GM19395 (cell line): ENCODE data around the gene ZNF316.

Experiments used
- ATAC-seq: cut with Tn5 transposase; IDR thresholded peaks from one replicate; pipeline ENCODE4 v1.9.1; 2021; ENCODE audit warnings: mild to moderate bottlenecking, moderate library complexity; ENCODE audit not compliant: unreplicated experiment

Gene ZNF316

GRCh38 chr7:6636741-6637543 is at the start of gene ZNF316:
Gene ZNF316 (plus strand): TSS chr7:6637318. CDS start chr7:6642410, 5,092 bp downstream.
- peak; percentile 54 for ATAC-seq

GRCh38 chr7:6588566-6588965 is 48.6 kb upstream of the ZNF316 start:
- no peak for ATAC-seq

DNA sequence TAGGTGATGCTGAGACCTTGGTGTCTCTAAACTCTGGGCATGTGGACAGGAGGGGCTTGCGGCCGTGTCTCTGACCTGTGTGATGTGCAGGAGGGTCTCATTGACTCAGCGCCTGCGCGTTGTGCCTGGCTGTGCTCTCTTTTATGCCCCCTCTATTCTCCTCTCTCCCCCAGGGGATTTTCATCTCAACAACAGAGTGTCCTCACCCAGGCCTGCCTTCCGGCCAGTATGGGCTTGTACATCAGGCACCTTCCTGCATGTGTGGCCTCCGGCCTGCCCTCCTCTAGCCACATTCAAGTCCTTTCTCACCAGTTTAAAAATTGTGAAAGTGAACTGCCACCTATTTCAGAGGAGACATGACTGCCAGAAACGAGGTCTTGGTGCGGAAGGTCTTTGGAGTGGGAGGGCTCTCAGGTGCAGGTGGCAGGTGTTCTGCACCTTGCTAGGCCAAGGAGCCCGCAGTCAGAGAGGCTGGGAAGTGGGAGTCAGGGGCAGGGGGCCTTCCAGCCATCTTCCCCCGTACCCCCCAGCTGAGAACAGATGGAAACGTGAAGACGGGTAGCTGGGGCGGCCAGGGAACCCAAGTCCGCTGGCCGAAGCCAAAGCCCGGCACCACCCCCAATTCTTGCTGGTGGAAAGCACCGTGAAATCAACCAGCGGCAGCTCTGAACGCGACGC is 47.8 kb upstream of the ZNF316 start:
- no peak for ATAC-seq

DNA sequence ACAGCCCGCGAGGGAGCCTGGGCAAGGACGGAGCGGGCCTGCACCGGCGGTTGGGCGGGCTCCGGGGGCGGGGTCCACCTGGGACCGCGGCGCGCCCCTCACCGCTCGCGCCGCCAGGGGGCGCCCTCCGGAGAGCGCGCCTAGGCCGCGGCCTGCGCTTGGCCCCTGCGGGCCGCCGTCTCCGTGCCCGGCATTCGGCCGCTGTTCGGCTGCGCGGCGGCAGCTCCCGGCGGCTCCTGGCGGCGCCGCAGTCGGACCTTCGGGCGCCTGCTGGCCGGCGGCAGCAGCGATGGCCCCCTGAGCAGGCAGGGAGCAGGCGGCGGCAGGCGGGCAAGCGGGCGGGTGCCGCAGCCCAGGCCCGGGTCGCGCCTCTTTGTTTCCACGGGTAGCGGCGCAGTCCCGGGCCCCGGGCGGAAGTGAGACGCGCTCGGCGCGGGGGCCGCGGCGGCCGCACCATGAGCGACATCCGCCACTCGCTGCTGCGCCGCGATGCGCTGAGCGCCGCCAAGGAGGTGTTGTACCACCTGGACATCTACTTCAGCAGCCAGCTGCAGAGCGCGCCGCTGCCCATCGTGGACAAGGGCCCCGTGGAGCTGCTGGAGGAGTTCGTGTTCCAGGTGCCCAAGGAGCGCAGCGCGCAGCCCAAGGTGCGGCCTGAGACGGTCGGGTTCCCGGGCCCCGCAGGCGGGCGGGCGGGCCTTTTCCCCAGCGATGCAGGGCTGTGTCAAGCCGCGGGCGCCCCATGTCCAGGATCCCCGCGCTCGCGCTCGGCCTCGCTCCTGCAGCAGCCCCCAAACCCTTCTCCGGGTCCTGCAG is 47.1 kb upstream of the ZNF316 start, which contains the start of gene INTS15:
Gene INTS15 (plus strand): TSS at position 193 of the 816 bp plus-strand sequence. CDS start 263 bp downstream, at position 456.
- peak; percentile 90 for ATAC-seq

DNA sequence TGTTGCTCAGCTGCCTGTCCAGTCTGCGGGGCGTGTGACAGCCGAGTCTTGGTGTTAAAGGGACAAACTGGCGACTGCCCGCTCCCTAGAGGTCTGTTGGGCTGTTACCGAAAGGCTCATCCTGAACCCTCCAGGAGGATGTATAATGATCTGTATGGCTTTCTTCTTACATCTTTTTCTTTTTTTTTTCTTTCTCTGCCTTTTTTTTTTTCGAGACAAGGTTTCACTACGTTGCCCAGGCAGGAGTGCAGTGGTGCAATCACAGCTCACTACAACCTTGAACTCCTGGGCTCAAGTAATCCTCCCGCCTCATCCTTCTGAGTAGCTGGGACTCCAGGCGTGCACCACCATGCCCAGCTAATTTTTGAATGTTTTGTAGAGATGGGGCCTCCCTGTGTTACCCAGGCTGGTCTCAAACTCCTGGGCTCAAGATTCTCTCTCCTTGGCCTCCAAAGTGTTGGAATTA is 46.4 kb upstream of the ZNF316 start:
- ATAC-seq, result peak; percentile 50

- ATAC-seq, result no peak
Measured at GRCh38 chr7:6600093-6600492, 37.0 kb upstream of the ZNF316 start.

DNA sequence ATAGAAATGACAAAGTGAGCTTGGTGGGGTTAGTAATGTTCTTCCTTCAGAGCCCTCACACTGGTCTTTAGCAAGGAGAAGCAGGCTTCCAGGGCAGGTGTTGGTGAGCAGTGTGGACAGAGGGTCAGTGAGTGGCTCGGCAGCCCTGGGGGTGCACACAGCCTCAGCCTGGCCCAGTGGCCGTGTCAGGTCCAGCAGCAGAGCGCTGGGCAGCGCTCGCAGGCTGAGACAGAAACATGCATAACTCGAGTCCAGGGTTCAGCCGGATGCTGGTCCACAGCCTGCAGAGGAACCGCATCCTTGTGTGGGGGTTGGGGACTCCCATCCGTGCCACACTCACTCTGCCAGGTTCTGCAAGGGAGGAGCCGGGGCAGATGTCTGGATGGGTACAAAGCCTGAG is 32.7 kb upstream of the ZNF316 start:
- no peak for ATAC-seq

DNA sequence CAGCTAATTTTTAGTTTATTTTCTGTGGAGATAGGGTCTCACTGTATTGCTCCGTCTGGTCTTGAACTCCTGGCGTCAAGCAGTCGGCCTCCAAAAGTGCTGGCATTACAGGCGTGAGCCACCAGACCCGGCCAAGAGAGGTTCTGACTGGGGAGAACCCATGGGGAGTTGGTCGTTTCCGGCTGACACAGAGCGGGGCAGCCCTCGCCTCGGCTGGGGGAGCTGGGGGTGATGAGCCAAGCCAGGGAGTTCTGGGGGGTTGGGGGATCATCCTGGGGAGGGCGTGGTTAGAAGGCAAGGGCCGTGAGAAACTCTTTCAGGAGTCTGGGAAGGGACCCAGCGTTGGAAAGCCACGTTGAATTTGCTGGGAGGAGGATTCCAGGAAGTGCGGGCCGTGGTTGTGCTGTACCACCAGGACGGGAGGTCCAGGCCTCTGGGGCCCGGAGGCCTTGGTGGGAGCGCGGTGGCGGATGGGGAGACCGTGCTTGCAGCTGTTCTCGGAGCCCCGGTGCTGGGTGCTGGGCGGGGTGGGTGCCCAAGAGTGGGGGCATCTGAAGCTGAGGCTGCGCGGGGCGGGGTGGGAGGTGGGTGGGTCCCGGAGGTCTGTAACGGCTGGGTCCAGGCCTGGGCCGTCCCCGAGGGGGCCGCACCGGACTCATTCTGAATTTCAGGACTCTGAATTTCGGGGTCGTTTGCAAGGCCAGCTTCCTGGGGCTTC is 30.1 kb upstream of the ZNF316 start:
- no peak for ATAC-seq

- no peak for ATAC-seq
Measured at GRCh38 chr7:6607651-6608051, 29.5 kb upstream of the ZNF316 start.

GRCh38 chr7:6608081-6608480 is 29.0 kb upstream of the ZNF316 start:
- ATAC-seq, result no peak

- ATAC-seq, result no peak
Measured at GRCh38 chr7:6608794-6609193, 28.3 kb upstream of the ZNF316 start.

DNA sequence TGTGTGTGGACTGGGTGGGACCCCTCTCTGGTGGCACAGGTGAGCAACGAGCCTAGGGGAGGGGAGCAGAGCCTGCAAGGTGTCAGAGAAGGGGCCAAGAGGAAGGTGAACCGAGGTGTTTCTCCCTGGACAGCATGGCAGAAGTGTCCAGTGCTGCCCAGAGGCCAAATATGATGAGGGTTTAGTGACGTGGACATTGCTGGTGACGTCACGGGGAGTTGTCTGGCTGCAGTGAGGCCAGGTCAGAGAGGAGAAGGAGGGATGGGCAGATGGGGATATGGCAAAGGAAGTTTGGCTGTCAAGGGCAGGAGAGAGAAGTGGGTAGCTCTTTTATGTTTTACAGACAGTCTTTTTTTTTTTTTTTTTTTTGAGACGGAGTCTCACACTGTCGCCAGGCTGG is 24.3 kb upstream of the ZNF316 start:
- ATAC-seq, result no peak

DNA sequence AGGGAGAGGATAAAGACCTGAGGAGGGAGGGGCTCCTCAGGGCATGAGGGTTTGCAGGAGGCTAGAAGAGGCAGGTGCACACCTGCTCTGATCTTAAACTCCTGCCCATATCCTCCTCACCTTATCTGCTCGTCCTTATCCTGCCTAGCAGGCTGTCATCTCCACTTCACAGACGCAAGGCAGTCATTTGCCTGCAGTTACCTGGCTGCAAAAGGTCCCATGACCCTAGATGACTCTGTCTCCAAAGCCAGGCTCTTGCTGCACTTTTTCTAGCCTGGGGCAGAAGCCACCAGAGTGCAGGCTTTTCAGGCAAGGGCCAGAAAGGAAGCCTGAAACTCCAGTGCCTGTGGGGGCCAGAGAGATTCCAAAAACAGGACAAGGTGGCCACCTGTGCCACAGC is 23.4 kb upstream of the ZNF316 start:
- no peak for ATAC-seq

DNA sequence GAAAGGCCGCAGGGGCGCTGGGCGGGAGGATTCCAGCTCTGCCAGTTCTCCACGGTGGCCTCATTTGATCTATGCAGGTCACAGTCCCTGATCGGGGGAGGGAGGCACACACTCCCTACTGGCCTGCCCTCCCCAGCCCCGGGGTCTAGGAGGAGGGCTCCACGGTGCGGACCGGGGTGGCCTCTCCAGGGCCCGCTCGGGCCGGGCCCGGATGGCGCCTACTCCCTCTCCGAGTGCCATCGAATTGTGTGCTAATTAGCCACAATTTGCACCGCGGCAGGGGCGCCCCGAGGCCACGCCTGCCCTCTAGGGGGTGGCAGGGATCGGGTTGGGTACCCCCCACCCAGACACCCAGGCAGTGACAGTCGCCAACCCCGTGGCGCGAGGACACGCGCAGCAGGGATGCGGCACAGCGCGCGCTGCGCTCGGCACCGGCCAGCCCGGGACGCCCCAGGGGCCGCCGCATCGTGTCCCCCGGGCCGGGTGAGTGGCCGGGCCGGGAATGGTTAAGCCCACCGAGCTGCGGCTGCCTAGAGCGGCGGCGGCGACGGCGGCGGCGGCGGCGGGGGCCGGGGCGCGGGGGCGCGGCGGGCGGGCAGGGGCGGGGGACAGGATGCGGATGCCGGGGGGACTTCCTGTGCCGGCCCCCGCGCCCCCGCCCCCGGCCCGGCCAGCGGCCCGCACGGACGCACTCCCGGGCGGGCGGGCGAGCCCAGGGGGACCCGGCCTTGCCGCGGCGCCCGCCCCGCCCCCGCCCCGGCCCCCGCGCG is 22.0 kb upstream of the ZNF316 start, which contains the start of gene ZNF853:
Gene ZNF853 (plus strand): TSS at position 658 of the 770 bp plus-strand sequence. CDS start 565 bp downstream, outside the sequence.
- ATAC-seq, result no peak

- ATAC-seq, result no peak
Measured at GRCh38 chr7:6615723-6616555, 21.2 kb upstream of the ZNF316 start.

GRCh38 chr7:6616854-6617643 is 20.1 kb upstream of the ZNF316 start:
- no peak for ATAC-seq

DNA sequence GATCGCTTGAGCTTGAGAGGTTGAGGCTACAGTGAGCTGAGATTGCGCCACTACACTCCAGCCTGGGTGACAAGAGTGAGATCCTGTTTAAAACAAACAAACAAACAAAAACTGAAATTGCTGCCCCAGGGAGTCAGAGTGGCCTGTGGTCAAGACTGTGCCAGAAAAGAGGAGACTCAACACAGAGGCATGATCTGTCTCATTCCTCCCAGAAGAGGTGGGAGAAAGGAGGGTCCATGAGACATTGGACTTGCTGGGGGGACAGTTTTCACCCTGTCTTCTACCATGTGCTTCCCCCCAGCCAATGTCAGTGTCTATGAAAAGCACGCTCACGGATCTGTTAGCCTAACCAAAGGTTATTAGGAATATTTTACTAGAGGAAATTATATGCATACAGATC is 18.5 kb upstream of the ZNF316 start:
- ATAC-seq, result no peak

DNA sequence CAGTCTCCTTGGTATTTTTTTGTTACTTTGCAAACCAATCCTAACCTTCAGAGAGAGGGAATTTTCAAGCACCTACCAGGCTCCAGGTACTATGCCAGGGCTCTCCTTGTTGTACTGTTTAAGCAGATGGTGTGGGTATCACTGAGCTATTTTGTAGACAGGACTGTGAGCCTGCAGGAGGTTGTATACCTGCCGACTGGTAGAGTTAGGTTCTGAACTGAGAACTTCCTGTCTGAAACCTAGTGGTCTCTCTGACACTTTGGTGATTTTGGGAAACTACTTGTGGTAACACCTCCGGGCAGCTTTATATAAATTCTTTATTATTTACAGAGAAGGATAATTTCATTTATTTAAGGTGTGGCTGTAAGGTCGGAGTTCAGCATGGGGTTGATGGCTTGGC is 17.2 kb upstream of the ZNF316 start:
- no peak for ATAC-seq
